Endodermal cell (in vitro differentiated cells): ENCODE data around the gene MBLAC1. TPM values are rescaled to one million over a fixed set of nuclear protein-coding genes. Genes with fewer than 3 reads are reported as not detected.

Experiments used
- DNase-seq: peaks from one replicate; pipeline ENCODE4 v3.0.0-alpha.2; 2017
- H3K27ac ChIP-seq: 2 replicates; pipeline ENCODE4 v1.5.1; 2013; ENCODE audit warnings: mild to moderate bottlenecking, low read depth, low read length, moderate library complexity
- H3K27me3 ChIP-seq: 2 replicates; pipeline ENCODE4 v1.6.1; 2013; ENCODE audit warnings: mild to moderate bottlenecking, low read length, moderate library complexity; ENCODE audit not compliant: insufficient read depth, control insufficient read depth, poor library complexity, severe bottlenecking
- H3K36me3 ChIP-seq: 2 replicates; pipeline ENCODE4 v1.7.0; 2013; ENCODE audit warnings: mild to moderate bottlenecking, low read length, moderate library complexity; ENCODE audit not compliant: control insufficient read depth, insufficient read depth
- H3K4me1 ChIP-seq: one replicate; pipeline ENCODE4 v1.7.0; 2013; ENCODE audit warnings: low read length; ENCODE audit not compliant: control insufficient read depth, insufficient read depth
- H3K4me3 ChIP-seq: 2 replicates; pipeline ENCODE4 v1.5.1; 2013; ENCODE audit warnings: mild to moderate bottlenecking, low read length, moderate library complexity
- H3K9ac ChIP-seq: 2 replicates; pipeline ENCODE4 v1.6.1; 2013; ENCODE audit warnings: mild to moderate bottlenecking, low read length, moderate library complexity; ENCODE audit not compliant: poor library complexity, severe bottlenecking; ENCODE audit errors: extremely low read depth
- H3K9me3 ChIP-seq: 2 replicates; pipeline ENCODE4 v1.6.1; 2013; ENCODE audit warnings: mild to moderate bottlenecking, low read length, moderate library complexity; ENCODE audit not compliant: control insufficient read depth
- H3K27ac Mint-ChIP-seq: 2 replicates; pipeline ENCODE4 v1.8.0; 2020; ENCODE audit warnings: mixed read lengths
- H3K27me3 Mint-ChIP-seq: 2 replicates; pipeline ENCODE4 v1.8.0; 2021; ENCODE audit warnings: mild to moderate bottlenecking, mixed read lengths; ENCODE audit not compliant: insufficient read depth
- H3K36me3 Mint-ChIP-seq: 2 replicates; pipeline ENCODE4 v1.8.0; 2020; ENCODE audit warnings: low read depth, mixed read lengths
- H3K4me1 Mint-ChIP-seq: 2 replicates; pipeline ENCODE4 v1.8.0; 2020; ENCODE audit warnings: mixed read lengths
- H3K4me3 Mint-ChIP-seq: 2 replicates; pipeline ENCODE4 v1.8.0; 2020; ENCODE audit warnings: mild to moderate bottlenecking, moderate library complexity, mixed read lengths
- H3K9me3 Mint-ChIP-seq: 2 replicates; pipeline ENCODE4 v1.8.0; 2020; ENCODE audit warnings: mild to moderate bottlenecking, mixed read lengths
- CTCF ChIP-seq: fragments of 200-600 bp; sonication (generic); conservative IDR thresholded peaks from 2 replicates; pipeline ENCODE4 v1.5.0; 2021; ENCODE audit warnings: antibody characterized with exemption, mild to moderate bottlenecking
- WGBS, 2 experiments: methylation state at CpG; one replicate each; pipeline versions ENCODE4 v1.1.5 to v1.1.7; 2013; ENCODE audit warnings: missing lambda C conversion rate in 2 of 2, mixed read lengths in 1 of 2; ENCODE audit not compliant: insufficient coverage in 1 of 2, insufficient read length in 1 of 2; 5-methylcytosine and 5-hydroxymethylcytosine counted together
- microRNA-seq: library from miRNA; unstranded; fragments of <30 nt; microRNA quantifications from one replicate; pipeline ENCODE4 v1.2.0, GENCODE V29; 2020; ENCODE audit warnings: borderline microRNAs expressed
- total RNA-seq, 2 donors: library from RNA; stranded (reverse); fragmentation: NEBNext Ultra II Directional in 1 of 2; extraction: Animal tissue kit (Norgen Biotek cat#: 25700) in 1 of 2; gene quantifications; 2 replicates in 1 of 2; 3 replicates in 1 of 2; pipeline ENCODE4 v1.2.1, GENCODE V29; 2021

Gene MBLAC1
- total RNA-seq, 2 donors from 2014 or later = 1.3 to 1.4 TPM

DNA sequence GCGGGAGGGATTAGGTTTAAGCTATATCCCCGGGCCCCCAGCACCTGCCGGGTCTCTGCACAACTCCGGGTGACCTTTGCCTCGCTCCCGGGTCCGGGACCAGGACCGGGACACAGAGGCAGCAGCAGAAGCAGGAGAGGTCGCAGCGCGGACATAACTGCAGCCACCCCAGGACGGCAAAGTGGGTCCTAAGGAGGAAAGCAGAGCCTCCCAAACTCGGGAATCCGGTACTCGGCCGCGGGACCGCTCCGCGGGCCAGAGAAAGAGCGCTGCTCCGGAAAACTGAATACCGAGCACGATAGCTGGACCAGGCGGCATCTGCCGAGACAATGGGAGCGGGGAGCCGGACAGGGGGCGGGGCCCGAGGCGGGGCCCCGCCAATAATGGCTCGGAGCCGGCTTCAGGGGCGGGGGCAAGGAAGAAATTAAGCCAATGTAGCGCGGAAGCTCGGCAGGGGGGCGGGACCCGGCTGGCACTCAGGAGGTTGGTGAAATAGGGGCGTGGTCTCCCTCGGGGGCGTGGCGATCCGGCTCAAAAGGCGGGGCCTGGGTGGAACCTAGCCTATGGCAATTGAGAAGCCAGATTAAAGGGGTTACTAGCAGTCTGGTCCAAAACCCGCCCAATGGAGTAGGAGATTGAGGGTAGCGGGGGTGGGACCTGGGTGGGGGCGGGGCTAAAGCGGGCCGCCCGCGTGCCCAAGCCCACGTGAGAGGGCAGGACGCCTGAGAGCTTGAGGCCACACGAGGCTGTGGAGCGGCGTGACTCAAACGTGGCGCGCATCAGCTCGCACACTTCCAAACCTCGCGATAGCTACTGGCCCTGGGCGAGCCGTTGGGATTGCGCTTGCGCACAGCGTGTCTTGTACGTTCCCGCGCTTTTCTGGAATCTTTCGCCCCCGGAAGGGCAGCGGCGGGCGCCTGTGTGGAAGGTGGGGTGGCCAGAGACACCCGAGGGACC is 50.6 kb downstream of the MBLAC1 start, which contains the start of the genes GPC2 and STAG3:
GPC2 (minus strand) TSS at position 337 of the 957 bp plus-strand sequence; CDS start at position 155, 182 bp downstream.
STAG3 (plus strand) TSS at position 874 of the 957 bp plus-strand sequence. CDS start 2,639 bp downstream, outside the sequence.
- H3K4me3 ChIP-seq = peak within 1 kb of the TSS; percentile 92
- no peaks in the 10 kb centered on the region for H3K4me1 ChIP-seq
- Mint-ChIP-seq H3K36me3 (peaks cover 20% of the 10 kb centered on the region), H3K4me1 (peaks cover 13% of the 10 kb centered on the region), H3K4me3 (peak within 1 kb of the TSS; percentile 78), H3K9me3 (no peaks in the 10 kb centered on the region), H3K27ac (peak within 1 kb of the TSS; percentile 64), H3K27me3 (peaks cover 44% of the 10 kb centered on the region)
- peak; percentile 100 for DNase-seq
- peak within 1 kb of the TSS; percentile 88 for H3K27ac ChIP-seq
- TF ChIP-seq CTCF = no peak
- no peaks in the 10 kb centered on the region for H3K27me3 ChIP-seq
- no peaks in the 10 kb centered on the region for H3K9me3 ChIP-seq
- H3K9ac ChIP-seq = peak within 1 kb of the TSS; percentile 51
- H3K36me3 ChIP-seq = no peaks in the 10 kb centered on the region
- 20 to 24% methylated on average over 55 to 78 of the region's 78 CpGs for WGBS, 2 experiments

Small RNA genes within 50 kb of the gene (microRNA-seq; reads per million reads assigned to microRNA genes)
- gene MIR106B = 1,263 reads per million, percentile 94 among the genes with 10 or more reads in this experiment
- 128 reads per million, percentile 76 among the genes with 10 or more reads in this experiment for gene MIR25
- not detected for gene MIR4658
- 1,949 reads per million, percentile 96 among the genes with 10 or more reads in this experiment for gene MIR93

Other genes with a start within 250 kb of the MBLAC1 start
- not detected for gene OR2AE1, start 249.9 kb upstream of the MBLAC1 start, total RNA-seq
- gene TRIM4, start 207.4 kb upstream of the MBLAC1 start, total RNA-seq = 10 to 100 TPM; 10.5 to 13.2 TPM
- gene GJC3, start 197.3 kb upstream of the MBLAC1 start, total RNA-seq = 1 to 10 TPM in 1 of 2 donors, under 1 TPM in 1; 0.82 to 1.4 TPM
- gene AZGP1, start 150.9 kb upstream of the MBLAC1 start, total RNA-seq = not detected
- gene ZKSCAN1, start 111.4 kb upstream of the MBLAC1 start, total RNA-seq = 10 to 100 TPM; 57.1 to 68.0 TPM
- 10 to 100 TPM; 22.7 to 25.1 TPM for gene ZSCAN21, start 77.2 kb upstream of the MBLAC1 start, total RNA-seq
- gene ZNF3, start 45.2 kb upstream of the MBLAC1 start, total RNA-seq = 10 to 100 TPM; 32.8 to 39.9 TPM
- gene COPS6, start 38.0 kb upstream of the MBLAC1 start, total RNA-seq = 100 to 1,000 TPM; 109 to 121 TPM
- gene MCM7, start 25.6 kb upstream of the MBLAC1 start, total RNA-seq = 100 to 1,000 TPM; 219 to 242 TPM
- 10 to 100 TPM; 26.3 to 31.5 TPM for gene AP4M1, start 25.3 kb upstream of the MBLAC1 start, total RNA-seq
- gene TAF6, start 7.6 kb upstream of the MBLAC1 start, total RNA-seq = 100 to 1,000 TPM in 1 of 2 donors, 10 to 100 TPM in 1; 83.1 to 113 TPM
- 10 to 100 TPM; 16.2 to 19.4 TPM for gene CNPY4, start 7.3 kb upstream of the MBLAC1 start, total RNA-seq
- gene LAMTOR4, start 22.0 kb downstream of the MBLAC1 start, total RNA-seq = 100 to 1,000 TPM; 155 to 188 TPM
- 10 to 100 TPM; 24.7 to 30.0 TPM for gene TRAPPC14, start 31.8 kb downstream of the MBLAC1 start, total RNA-seq
- 1 to 10 TPM; 3.7 to 3.8 TPM for gene GAL3ST4, start 41.6 kb downstream of the MBLAC1 start, total RNA-seq
- 10 to 100 TPM; 39.3 to 56.1 TPM for gene GPC2, start 50.4 kb downstream of the MBLAC1 start, total RNA-seq
- gene STAG3, start 51.0 kb downstream of the MBLAC1 start, total RNA-seq = 1 to 10 TPM; 1.2 to 3.3 TPM
- not detected for gene PVRIG, start 93.0 kb downstream of the MBLAC1 start, total RNA-seq
- gene SPDYE3, start 180.7 kb downstream of the MBLAC1 start, total RNA-seq = not detected
- 10 to 100 TPM; 51.9 to 84.4 TPM for gene PILRB, start 231.2 kb downstream of the MBLAC1 start, total RNA-seq
- gene PILRA, start 246.5 kb downstream of the MBLAC1 start, total RNA-seq = 10 to 100 TPM in 1 of 2 donors, 1 to 10 TPM in 1; 2.1 to 12.8 TPM